GM23248 (cell line): ENCODE measurements around the gene COPB1. TPM values are rescaled to one million over a fixed set of nuclear protein-coding genes. Genes with fewer than 3 reads are reported as not detected.
A peak's percentile ranks its signal among the peaks of the same experiment; 100 is the strongest.
"Not testable (repeated sequence)": the region's sequence is repeated elsewhere in the genome, so short reads cannot be mapped to it uniquely, and the experiment has no call there.

Experiments
- DNase-seq: peaks from one replicate; pipeline ENCODE4 v3.0.0-alpha.2; 2015
- H2AFZ ChIP-seq: fragments of 200-600 bp; sonication (generic); 2 replicates; pipeline ENCODE4 v1.6.1; 2016; ENCODE audit warnings: antibody characterized with exemption
- H3F3A ChIP-seq: fragments of 200-600 bp; sonication (generic); 2 replicates; pipeline ENCODE4 v1.6.1; 2016; ENCODE audit warnings: mild to moderate bottlenecking, antibody characterized with exemption, mixed run types; ENCODE audit not compliant: insufficient read depth
- H3K27ac ChIP-seq: fragments of 200-600 bp; sonication (generic); 2 replicates; pipeline ENCODE4 v1.5.1; 2016; ENCODE audit warnings: mild to moderate bottlenecking
- H3K27me3 ChIP-seq: fragments of 200-600 bp; sonication (generic); replicated peaks from 2 replicates; pipeline ENCODE4 v1.6.1; 2016; ENCODE audit warnings: mild to moderate bottlenecking; ENCODE audit not compliant: insufficient read depth
- H3K36me3 ChIP-seq: fragments of 200-600 bp; sonication (generic); 2 replicates; pipeline ENCODE4 v1.6.1; 2016; ENCODE audit warnings: low read depth, mild to moderate bottlenecking
- H3K4me1 ChIP-seq: fragments of 200-600 bp; sonication (generic); 2 replicates; pipeline ENCODE4 v1.6.1; 2016; ENCODE audit warnings: mild to moderate bottlenecking; ENCODE audit not compliant: insufficient read depth
- H3K4me2 ChIP-seq: fragments of 200-600 bp; sonication (generic); one replicate; pipeline ENCODE4 v1.6.1; 2016; ENCODE audit warnings: mild to moderate bottlenecking; ENCODE audit not compliant: unreplicated experiment
- H3K4me3 ChIP-seq: fragments of 200-600 bp; sonication (generic); 2 replicates; pipeline ENCODE4 v1.5.1; 2016; ENCODE audit warnings: mild to moderate bottlenecking
- H3K79me2 ChIP-seq: fragments of 200-600 bp; sonication (generic); 2 replicates; pipeline ENCODE4 v1.6.1; 2016; ENCODE audit warnings: mild to moderate bottlenecking; ENCODE audit not compliant: insufficient read depth
- H3K9ac ChIP-seq: fragments of 200-600 bp; sonication (generic); 2 replicates; pipeline ENCODE4 v1.6.1; 2016; ENCODE audit warnings: mild to moderate bottlenecking
- H3K9me2 ChIP-seq: fragments of 200-600 bp; sonication (generic); 2 replicates; pipeline ENCODE4 v1.6.1; 2016; ENCODE audit warnings: mixed run types, mild to moderate bottlenecking, moderate library complexity; ENCODE audit not compliant: insufficient read depth
- H3K9me3 ChIP-seq: fragments of 200-600 bp; sonication (generic); one replicate; pipeline ENCODE4 v1.6.1; 2017; ENCODE audit warnings: low read depth
- H4K20me1 ChIP-seq: fragments of 200-600 bp; sonication (generic); 2 replicates; pipeline ENCODE4 v1.6.0; 2016; ENCODE audit not compliant: insufficient read depth
- EZH2 ChIP-seq: fragments of 200-600 bp; sonication (generic); IDR thresholded peaks from 2 replicates; pipeline ENCODE4 v1.6.1; 2018; ENCODE audit warnings: antibody characterized with exemption, mild to moderate bottlenecking; ENCODE audit not compliant: insufficient read depth, poor library complexity, severe bottlenecking
- EZH2phosphoT487 ChIP-seq: fragments of 200-600 bp; sonication (generic); IDR thresholded peaks from 2 replicates; pipeline ENCODE4 v1.6.1; 2018; ENCODE audit warnings: antibody characterized with exemption, moderate library complexity, mild to moderate bottlenecking, low read depth; ENCODE audit not compliant: insufficient read depth
- WGBS, 2 experiments: methylation state at CpG; one replicate each; pipeline ENCODE4 v1.1.6; 2015 to 2017; ENCODE audit warnings: low lambda C conversion rate in 2 of 2, low coverage in 1 of 2; ENCODE audit errors: missing lambda C conversion rate in 2 of 2; 5-methylcytosine and 5-hydroxymethylcytosine counted together
- in situ Hi-C: fragments of 300-500 bp; cut with MboI; formaldehyde crosslinking; loops from 2 replicates; pipeline ENCODE4 v1.15.0; 2020
- polyA plus RNA-seq: library from polyadenylated mRNA; unstranded; fragments of >200 nt; fragmentation: Nextera tagmentation; extraction: Ambion mirVana; gene quantifications from 2 replicates; pipeline ENCODE4 v1.2.1, GENCODE V29; 2016
- total RNA-seq: library from RNA; depleted of rRNA; stranded (reverse); fragments of >200 nt; shearing (Covaris generic); gene quantifications from 2 replicates; pipeline ENCODE4 v1.2.3, GENCODE V29; 2014

The COPB1 gene
- total and polyA plus RNA-seq, 2 experiments from 2014 or later, result 192 to 302 TPM

GRCh38 chr11:14538926-14539554 is 39.4 kb upstream of the COPB1 start:
- Histone ChIP-seq H3K27ac (no peak overlapping the region), H3K27me3 (no peaks in the 10 kb centered on the region), H3K9ac (no peak overlapping the region), H3F3A (no peaks in the 10 kb centered on the region), H3K9me2 (no peaks in the 10 kb centered on the region), H3K4me3 (no peak overlapping the region), H3K4me1 (no peaks in the 10 kb centered on the region), H3K36me3 (no peaks in the 10 kb centered on the region), H3K9me3 (no peaks in the 10 kb centered on the region), H4K20me1 (no peaks in the 10 kb centered on the region), H2AFZ (no peak overlapping the region), H3K79me2 (no peaks in the 10 kb centered on the region), H3K4me2 (no peak overlapping the region)
- TF ChIP-seq EZH2 (no peak), EZH2phosphoT487 (no peak)
- DNase-seq, result no peak
- in situ Hi-C loops, result loop anchor here (25.0 kb wide), 1 partner anchor 373 kb away; no protein-coding TSS in a partner anchor
- WGBS, 2 experiments, result 36 to 45% methylated on average over 3 of the region's 3 CpGs

- Histone ChIP-seq H3K9me3 (no peaks in the 10 kb centered on the region), H3K9me2 (no peaks in the 10 kb centered on the region), H3K9ac (no peak overlapping the region), H3K4me1 (no peaks in the 10 kb centered on the region), H2AFZ (no peak overlapping the region), H3F3A (no peaks in the 10 kb centered on the region), H3K27ac (no peak overlapping the region), H3K27me3 (no peaks in the 10 kb centered on the region), H4K20me1 (no peaks in the 10 kb centered on the region), H3K4me3 (no peak overlapping the region), H3K36me3 (no peaks in the 10 kb centered on the region), H3K4me2 (no peak overlapping the region), H3K79me2 (no peaks in the 10 kb centered on the region)
- no peak for DNase-seq
- no peak for TF ChIP-seq EZH2
- 53 to 55% methylated on average over 6 of the region's 6 CpGs for WGBS, 2 experiments
- in situ Hi-C loops, result loop anchor here (25.0 kb wide), 1 partner anchor 374 kb away; no protein-coding TSS in a partner anchor
These were observed 38.8 kb upstream of the COPB1 start for GRCh38 chr11:14538271-14538925.

GRCh38 chr11:14537134-14537599 is 37.6 kb upstream of the COPB1 start:
- Histone ChIP-seq H4K20me1 (no peaks in the 10 kb centered on the region), H3K79me2 (no peaks in the 10 kb centered on the region), H3K9me3 (no peaks in the 10 kb centered on the region), H2AFZ (no peak overlapping the region; the same call in 1 of the 2 replicates), H3K4me2 (no peak overlapping the region), H3K4me3 (no peak overlapping the region), H3K4me1 (no peaks in the 10 kb centered on the region), H3K27me3 (no peaks in the 10 kb centered on the region), H3K27ac (no peak overlapping the region), H3K9ac (no peak overlapping the region), H3K36me3 (no peaks in the 10 kb centered on the region), H3K9me2 (no peaks in the 10 kb centered on the region), H3F3A (no peaks in the 10 kb centered on the region)
- in situ Hi-C loops, result loop anchor here (25.0 kb wide), 1 partner anchor 375 kb away; no protein-coding TSS in a partner anchor
- peak; percentile 53 for DNase-seq
- TF ChIP-seq EZH2 (no peak), EZH2phosphoT487 (no peak)
- 8 to 10% methylated on average over 5 of the region's 5 CpGs for WGBS, 2 experiments

DNA sequence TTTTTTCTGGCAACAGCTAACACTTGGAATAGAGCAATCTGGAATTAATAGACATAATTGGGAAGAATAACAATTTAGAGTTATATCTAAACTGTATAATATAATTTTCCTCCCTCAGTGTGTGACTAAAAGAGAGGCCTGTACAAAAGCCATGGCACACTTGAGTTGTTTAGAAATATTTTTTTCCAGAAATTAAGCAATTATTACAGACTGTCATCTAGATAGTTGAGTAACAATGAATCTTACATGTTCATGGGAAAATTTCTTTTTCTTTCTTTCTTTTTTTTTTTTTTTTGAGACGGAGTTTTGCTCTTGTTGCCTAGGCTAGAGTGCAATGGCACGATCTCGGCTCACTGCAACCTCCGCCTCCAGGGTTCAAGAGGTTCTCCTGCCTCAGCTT is 35.6 kb upstream of the COPB1 start:
- H2AFZ ChIP-seq, result peak overlapping the region; percentile 30; the same call in 1 of the 2 replicates
- not testable (repeated sequence) for H3K27me3 ChIP-seq, DNase-seq, H3K27ac ChIP-seq, H3K4me3 ChIP-seq, H3K9ac ChIP-seq, H3K36me3 ChIP-seq, H3K9me2 ChIP-seq, H3K79me2 ChIP-seq, H3K9me3 ChIP-seq, H3F3A ChIP-seq, H3K4me1 ChIP-seq, H4K20me1 ChIP-seq, H3K4me2 ChIP-seq
- 49% methylated on average over 4 of the region's 4 CpGs; no CpG with 5 or more reads in 1 of the 2 experiments for WGBS, 2 experiments
- in situ Hi-C loops, result loop anchor here (25.0 kb wide), 1 partner anchor 377 kb away; no protein-coding TSS in a partner anchor
